ENCODE results near the gene PHACTR1. TPM values are rescaled to one million over a fixed set of nuclear protein-coding genes. Genes with fewer than 3 reads are reported as not detected.

Gene PHACTR1
- total RNA-seq, 1 donor from 2014 or later: 8.5 TPM

- no peak for FAIRE-seq
Observed at GRCh38 chr6:12750416-12750815, 33.8 kb downstream of the PHACTR1 start.

GRCh38 chr6:12751694-12752325 is 35.2 kb downstream of the PHACTR1 start:
- TF ChIP-seq CTCF (IDR thresholded peaks at IDR 0.05; ENCODE audit: insufficient read depth, low read depth, low read length): no peak
- no peak for TF ChIP-seq EZH2 (IDR thresholded peaks at IDR 0.05; ENCODE audit: insufficient read depth, low read length)
- Histone ChIP-seq H3K4me2 (ENCODE audit: low read length) (no peak overlapping the region), H3K27me3 (ENCODE audit: insufficient read depth, low read length) (peaks cover 17% of the 10 kb centered on the region), H3K79me2 (ENCODE audit: insufficient read depth, low read length) (no peaks in the 10 kb centered on the region), H3K9ac (ENCODE audit: low read length) (no peak overlapping the region), H4K20me1 (ENCODE audit: insufficient read depth, low read length) (no peaks in the 10 kb centered on the region), H2AFZ (ENCODE audit: low read depth, low read length) (no peak overlapping the region), H3K27ac (ENCODE audit: low read depth, low read length) (no peak overlapping the region), H3K36me3 (ENCODE audit: insufficient read depth, low read length) (no peaks in the 10 kb centered on the region), H3K9me3 (ENCODE audit: insufficient read depth, low read depth, low read length) (no peaks in the 10 kb centered on the region), H3K4me3 (ENCODE audit: insufficient read depth, low read depth, low read length) (no peak overlapping the region), H3K4me1 (ENCODE audit: insufficient read depth, low read length) (no peaks in the 10 kb centered on the region)
- FAIRE-seq: peak; percentile 78
- peak; percentile 38 for DNase-seq (ENCODE audit: low read depth)
- no peaks in the 10 kb centered on the region for H3K9me3 Mint-ChIP-seq (ENCODE audit: unreplicated experiment)
- H3K36me3 Mint-ChIP-seq (ENCODE audit: low read depth, unreplicated experiment): no peaks in the 10 kb centered on the region
- peaks cover 1% of the 10 kb centered on the region for H3K4me1 Mint-ChIP-seq (ENCODE audit: low read depth, unreplicated experiment)
- H3K4me3 Mint-ChIP-seq (ENCODE audit: unreplicated experiment): no peak overlapping the region
- H3K27me3 Mint-ChIP-seq (ENCODE audit: low read depth, unreplicated experiment): peaks cover 42% of the 10 kb centered on the region
- H3K27ac Mint-ChIP-seq (ENCODE audit: unreplicated experiment): no peak overlapping the region

More at GRCh38 chr6:12750416-12750815, 33.8 kb downstream of the PHACTR1 start:
- Mint-ChIP-seq H3K4me3 (ENCODE audit: unreplicated experiment) (peak overlapping the region; percentile 91), H3K9me3 (ENCODE audit: unreplicated experiment) (no peaks in the 10 kb centered on the region), H3K27ac (ENCODE audit: unreplicated experiment) (no peak overlapping the region), H3K36me3 (ENCODE audit: low read depth, unreplicated experiment) (no peaks in the 10 kb centered on the region), H3K4me1 (ENCODE audit: low read depth, unreplicated experiment) (peaks cover 1% of the 10 kb centered on the region), H3K27me3 (ENCODE audit: low read depth, unreplicated experiment) (peaks cover 44% of the 10 kb centered on the region)
- H3K9ac ChIP-seq (ENCODE audit: low read length): no peak overlapping the region
- no peaks in the 10 kb centered on the region for H3K36me3 ChIP-seq (ENCODE audit: insufficient read depth, low read length)
- H3K79me2 ChIP-seq (ENCODE audit: insufficient read depth, low read length): no peaks in the 10 kb centered on the region
- peaks cover 17% of the 10 kb centered on the region for H3K27me3 ChIP-seq (ENCODE audit: insufficient read depth, low read length)
- H4K20me1 ChIP-seq (ENCODE audit: insufficient read depth, low read length): no peaks in the 10 kb centered on the region
- no peak for TF ChIP-seq CTCF (IDR thresholded peaks at IDR 0.05; ENCODE audit: insufficient read depth, low read depth, low read length)
- TF ChIP-seq EZH2 (IDR thresholded peaks at IDR 0.05; ENCODE audit: insufficient read depth, low read length): no peak
- H3K9me3 ChIP-seq (ENCODE audit: insufficient read depth, low read depth, low read length): no peaks in the 10 kb centered on the region
- DNase-seq (ENCODE audit: low read depth): no peak
- no peak overlapping the region for H3K27ac ChIP-seq (ENCODE audit: low read depth, low read length)
- no peak overlapping the region for H2AFZ ChIP-seq (ENCODE audit: low read depth, low read length)
- H3K4me3 ChIP-seq (ENCODE audit: insufficient read depth, low read depth, low read length): no peak overlapping the region
- peak overlapping the region; percentile 79 for H3K4me2 ChIP-seq (ENCODE audit: low read length)
- no peaks in the 10 kb centered on the region for H3K4me1 ChIP-seq (ENCODE audit: insufficient read depth, low read length)

GRCh38 chr6:12753036-12753435 is 36.5 kb downstream of the PHACTR1 start:
- no peaks in the 10 kb centered on the region for H3K36me3 ChIP-seq (ENCODE audit: insufficient read depth, low read length)
- no peaks in the 10 kb centered on the region for H3K4me1 ChIP-seq (ENCODE audit: insufficient read depth, low read length)
- H3K36me3 Mint-ChIP-seq (ENCODE audit: low read depth, unreplicated experiment): no peaks in the 10 kb centered on the region
- H3K27me3 ChIP-seq (ENCODE audit: insufficient read depth, low read length): peaks cover 10% of the 10 kb centered on the region
- no peak for TF ChIP-seq CTCF (IDR thresholded peaks at IDR 0.05; ENCODE audit: insufficient read depth, low read depth, low read length)
- no peak for TF ChIP-seq EZH2 (IDR thresholded peaks at IDR 0.05; ENCODE audit: insufficient read depth, low read length)
- H3K9ac ChIP-seq (ENCODE audit: low read length): no peak overlapping the region
- H3K27ac Mint-ChIP-seq (ENCODE audit: unreplicated experiment): no peak overlapping the region
- peaks cover 29% of the 10 kb centered on the region for H3K27me3 Mint-ChIP-seq (ENCODE audit: low read depth, unreplicated experiment)
- no peaks in the 10 kb centered on the region for H3K9me3 ChIP-seq (ENCODE audit: insufficient read depth, low read depth, low read length)
- H3K79me2 ChIP-seq (ENCODE audit: insufficient read depth, low read length): no peaks in the 10 kb centered on the region
- H3K9me3 Mint-ChIP-seq (ENCODE audit: unreplicated experiment): no peaks in the 10 kb centered on the region
- H4K20me1 ChIP-seq (ENCODE audit: insufficient read depth, low read length): no peaks in the 10 kb centered on the region
- DNase-seq (ENCODE audit: low read depth): no peak
- no peak overlapping the region for H3K4me3 ChIP-seq (ENCODE audit: insufficient read depth, low read depth, low read length)
- no peak overlapping the region for H2AFZ ChIP-seq (ENCODE audit: low read depth, low read length)
- H3K27ac ChIP-seq (ENCODE audit: low read depth, low read length): no peak overlapping the region
- H3K4me1 Mint-ChIP-seq (ENCODE audit: low read depth, unreplicated experiment): peaks cover 1% of the 10 kb centered on the region
- FAIRE-seq: no peak
- no peak overlapping the region for H3K4me3 Mint-ChIP-seq (ENCODE audit: unreplicated experiment)
- H3K4me2 ChIP-seq (ENCODE audit: low read length): no peak overlapping the region

Measured in astrocyte (in vitro differentiated cells and primary cell).